ENCODE data around the gene ROBO2.

Gene ROBO2

GRCh38 chr3:77412584-77412983 is 372.7 kb downstream of the ROBO2 start:
- no peak for DNase-seq

- no peak for DNase-seq
These were observed 375.0 kb downstream of the ROBO2 start for GRCh38 chr3:77414881-77415280.

- no peak for DNase-seq
These were observed 380.4 kb downstream of the ROBO2 start for GRCh38 chr3:77420336-77420735.

GRCh38 chr3:77421916-77422315 is 382.0 kb downstream of the ROBO2 start:
- DNase-seq: no peak

- DNase-seq: no peak
These were observed 386.6 kb downstream of the ROBO2 start for GRCh38 chr3:77426531-77426930.

GRCh38 chr3:77427528-77427927 is 387.6 kb downstream of the ROBO2 start:
- DNase-seq: no peak

- no peak for DNase-seq
These were observed 397.0 kb downstream of the ROBO2 start for GRCh38 chr3:77436908-77437307.

GRCh38 chr3:77446084-77446483 is 406.2 kb downstream of the ROBO2 start:
- DNase-seq: no peak

GRCh38 chr3:77446761-77447160 is 406.9 kb downstream of the ROBO2 start:
- no peak for DNase-seq

GRCh38 chr3:77449459-77450350 is 409.8 kb downstream of the ROBO2 start:
- DNase-seq: no peak

- DNase-seq: no peak
These were observed 416.5 kb downstream of the ROBO2 start for GRCh38 chr3:77456431-77456830.

- no peak for DNase-seq
These were observed 417.0 kb downstream of the ROBO2 start for GRCh38 chr3:77456906-77457305.

- no peak for DNase-seq
These were observed 420.0 kb downstream of the ROBO2 start for GRCh38 chr3:77459926-77460325.

GRCh38 chr3:77460326-77460725 is 420.4 kb downstream of the ROBO2 start:
- no peak for DNase-seq

GRCh38 chr3:77462951-77463350 is 423.1 kb downstream of the ROBO2 start:
- no peak for DNase-seq

GRCh38 chr3:77464111-77464688 is 424.3 kb downstream of the ROBO2 start:
- no peak for DNase-seq

- no peak for DNase-seq
These were observed 426.7 kb downstream of the ROBO2 start for GRCh38 chr3:77466562-77467115.

- no peak for DNase-seq
These were observed 428.1 kb downstream of the ROBO2 start for GRCh38 chr3:77467702-77468625.

GRCh38 chr3:77468626-77469020 is 428.7 kb downstream of the ROBO2 start:
- no peak for DNase-seq

GRCh38 chr3:77475507-77475906 is 435.6 kb downstream of the ROBO2 start:
- no peak for DNase-seq

GRCh38 chr3:77479021-77479420 is 439.1 kb downstream of the ROBO2 start:
- no peak for DNase-seq

GRCh38 chr3:77489216-77489615 is 449.3 kb downstream of the ROBO2 start:
- no peak for DNase-seq

GRCh38 chr3:77491961-77492360 is 452.1 kb downstream of the ROBO2 start:
- DNase-seq: no peak
